ENCODE data around the gene RAPGEF4.

The RAPGEF4 gene

DNA sequence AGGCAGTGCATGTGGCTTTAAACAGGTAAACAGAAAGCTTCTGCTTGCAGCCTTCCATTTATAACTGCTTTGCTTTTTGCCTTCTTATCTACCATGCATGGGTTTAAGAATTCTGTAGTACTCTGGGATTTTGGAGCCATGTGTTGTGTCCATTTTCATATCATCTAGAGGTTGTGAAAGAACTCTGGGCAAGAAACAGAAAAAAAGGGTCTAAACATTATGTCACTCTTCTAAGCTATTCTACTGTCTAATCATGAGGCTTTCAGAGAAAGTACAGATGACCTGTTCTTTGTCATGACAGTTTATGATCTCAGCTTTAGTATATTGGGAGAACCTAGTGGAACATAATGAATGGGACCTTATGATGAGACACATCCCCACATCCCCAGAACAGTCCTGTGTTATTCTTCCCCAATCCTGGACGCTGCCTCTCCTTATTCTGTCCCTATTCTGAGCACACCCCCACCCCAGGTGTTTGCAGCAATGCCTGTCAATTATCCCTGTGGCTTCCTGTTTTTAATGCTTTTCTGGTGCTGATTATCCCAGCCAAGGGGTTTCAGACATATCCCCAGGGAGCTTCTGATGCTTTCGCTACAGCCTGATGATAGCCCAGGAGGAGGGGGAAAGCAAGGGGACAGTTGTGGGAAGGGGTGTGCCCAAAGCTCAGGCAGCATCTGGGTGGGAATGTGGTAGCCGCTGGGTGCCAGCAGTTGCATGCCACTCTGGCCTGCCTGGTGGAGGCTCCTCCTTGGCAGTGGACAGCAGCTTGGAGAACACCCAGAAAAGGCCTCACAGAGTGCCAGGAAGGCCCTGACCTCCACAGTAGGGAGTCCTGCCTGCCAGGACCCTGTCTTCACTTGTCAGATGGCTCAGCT, 170.5 kb downstream of the RAPGEF4 start:
- no peak for DNase-seq (ENCODE audit: low read depth)

DNA sequence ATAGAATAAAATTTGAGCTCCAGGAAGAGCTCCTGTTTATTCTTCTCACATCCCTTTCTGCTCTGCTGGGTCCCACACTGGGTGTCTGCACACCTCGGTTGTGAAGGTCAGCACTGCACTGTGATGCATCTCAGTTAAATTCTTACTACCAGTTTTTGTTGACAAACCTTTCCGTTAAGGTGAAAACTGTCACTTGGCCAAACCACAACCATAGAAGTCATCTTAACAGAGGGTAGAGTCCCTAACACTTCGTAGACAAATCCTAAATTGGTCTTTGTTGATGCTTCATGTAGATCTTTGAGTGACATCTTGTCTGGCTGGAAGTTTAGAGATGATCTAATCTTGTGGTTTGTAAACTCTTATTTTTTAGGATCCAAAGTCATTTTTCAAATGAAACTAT, 172.6 kb downstream of the RAPGEF4 start:
- no peak for DNase-seq (ENCODE audit: low read depth)

DNA sequence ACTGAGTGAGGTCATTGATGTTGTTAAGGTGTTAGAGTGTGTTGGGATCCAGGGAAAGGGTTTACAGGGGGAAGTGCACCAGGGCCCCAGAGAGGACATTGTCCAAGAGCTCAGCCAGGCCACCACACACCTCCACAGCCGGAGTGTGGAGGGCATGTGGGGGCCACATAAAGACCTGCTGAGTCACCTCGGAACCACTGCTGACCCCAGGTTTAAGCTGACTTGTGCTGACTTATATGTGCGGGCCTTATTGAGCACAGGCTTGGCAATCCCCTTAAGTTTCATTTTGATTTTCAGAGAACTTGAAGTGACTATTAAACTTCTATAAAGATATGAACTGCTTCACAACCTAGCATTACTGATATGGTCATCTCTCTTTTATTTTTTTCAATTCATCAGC, 173.8 kb downstream of the RAPGEF4 start:
- no peak for DNase-seq (ENCODE audit: low read depth)

DNA sequence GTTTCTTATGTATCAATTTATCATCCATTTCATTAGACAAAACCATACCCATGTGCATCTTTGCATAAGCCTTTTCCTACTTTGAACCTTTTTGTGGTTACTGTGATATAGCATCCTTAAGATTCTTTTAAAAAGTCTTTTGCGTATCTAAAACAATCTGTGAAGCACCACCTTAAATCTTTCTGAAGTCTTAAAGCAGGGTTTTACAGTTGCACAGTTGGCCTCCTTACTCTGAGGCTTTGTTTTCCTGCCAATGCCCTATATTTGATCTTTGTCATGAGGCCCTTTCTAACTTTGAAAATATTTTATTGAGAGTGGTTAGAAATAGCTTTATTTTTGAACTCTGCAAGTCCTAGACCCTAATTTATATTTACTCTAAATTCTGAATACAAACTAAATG, 176.6 kb downstream of the RAPGEF4 start:
- no peak for DNase-seq (ENCODE audit: low read depth)

DNA sequence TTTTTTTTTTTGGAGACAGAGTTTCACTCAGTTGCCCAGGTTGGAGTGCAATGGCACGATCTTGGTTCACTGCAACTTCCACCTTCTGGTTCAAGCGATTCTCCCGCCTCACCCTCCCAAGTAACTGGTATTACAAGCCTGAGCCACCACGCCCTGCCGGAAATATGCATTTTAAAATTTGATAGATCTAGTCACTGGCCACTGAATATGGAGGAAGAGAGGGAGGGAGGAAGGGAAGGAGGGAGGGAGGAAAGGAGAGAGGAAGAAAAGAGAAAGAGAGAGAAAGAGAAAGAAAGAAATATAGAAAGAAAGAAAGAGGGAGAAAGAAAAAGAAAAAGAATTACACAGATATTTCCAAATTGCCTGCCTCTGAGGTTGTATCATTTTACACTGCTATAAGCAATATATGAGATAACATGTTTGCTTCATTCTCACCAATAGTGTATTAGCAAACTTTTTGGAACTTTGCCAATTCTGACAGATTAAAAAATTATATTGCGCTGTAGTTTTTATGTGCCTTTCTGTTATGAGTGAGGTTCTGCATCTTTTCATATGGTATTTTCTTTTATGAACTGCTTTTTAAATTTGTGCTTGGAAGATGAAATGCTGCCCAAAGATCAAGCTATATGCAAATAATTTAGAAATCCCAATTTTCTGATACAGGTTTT, 178.8 kb downstream of the RAPGEF4 start:
- no peak for DNase-seq (ENCODE audit: low read depth)

DNA sequence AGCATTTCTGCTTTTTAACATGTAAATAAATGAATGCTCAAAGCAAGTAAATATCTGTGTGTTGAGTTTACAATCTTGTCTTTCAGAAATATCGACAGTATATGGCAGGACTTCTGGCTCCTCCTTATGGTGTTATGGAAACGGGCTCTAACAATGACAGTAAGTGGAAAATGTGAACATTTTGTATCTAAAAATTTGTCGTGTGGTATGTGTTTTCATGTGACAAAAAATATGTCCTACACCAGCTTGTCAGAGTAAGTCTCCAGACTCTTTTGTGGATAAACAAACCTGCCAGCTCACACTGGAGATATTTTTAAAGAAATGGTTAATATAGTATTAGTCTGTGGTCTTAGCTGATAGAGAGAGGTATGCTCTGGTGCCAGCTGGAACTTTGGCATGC, 182.1 kb downstream of the RAPGEF4 start:
- DNase-seq (ENCODE audit: low read depth), result no peak

DNA sequence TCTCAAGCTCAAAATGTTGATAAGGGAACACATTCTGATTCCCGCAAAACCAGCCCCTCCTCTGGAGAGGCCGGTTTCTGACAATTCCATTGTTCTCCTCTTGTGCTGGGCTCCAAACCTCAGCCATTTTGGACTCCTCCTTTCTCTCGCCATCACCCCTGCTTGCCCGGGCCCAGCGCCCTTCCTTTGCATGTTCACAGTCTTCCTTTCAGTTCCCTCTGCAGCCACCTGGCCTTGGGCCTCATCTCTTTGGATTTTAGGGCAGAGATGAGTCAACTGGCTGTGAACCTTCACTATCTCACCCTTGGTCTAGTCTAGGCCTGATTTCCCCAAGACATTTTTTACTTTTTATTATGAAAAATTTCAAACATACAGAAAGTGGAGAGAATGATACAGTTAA, 184.1 kb downstream of the RAPGEF4 start:
- DNase-seq (ENCODE audit: low read depth), result no peak

DNA sequence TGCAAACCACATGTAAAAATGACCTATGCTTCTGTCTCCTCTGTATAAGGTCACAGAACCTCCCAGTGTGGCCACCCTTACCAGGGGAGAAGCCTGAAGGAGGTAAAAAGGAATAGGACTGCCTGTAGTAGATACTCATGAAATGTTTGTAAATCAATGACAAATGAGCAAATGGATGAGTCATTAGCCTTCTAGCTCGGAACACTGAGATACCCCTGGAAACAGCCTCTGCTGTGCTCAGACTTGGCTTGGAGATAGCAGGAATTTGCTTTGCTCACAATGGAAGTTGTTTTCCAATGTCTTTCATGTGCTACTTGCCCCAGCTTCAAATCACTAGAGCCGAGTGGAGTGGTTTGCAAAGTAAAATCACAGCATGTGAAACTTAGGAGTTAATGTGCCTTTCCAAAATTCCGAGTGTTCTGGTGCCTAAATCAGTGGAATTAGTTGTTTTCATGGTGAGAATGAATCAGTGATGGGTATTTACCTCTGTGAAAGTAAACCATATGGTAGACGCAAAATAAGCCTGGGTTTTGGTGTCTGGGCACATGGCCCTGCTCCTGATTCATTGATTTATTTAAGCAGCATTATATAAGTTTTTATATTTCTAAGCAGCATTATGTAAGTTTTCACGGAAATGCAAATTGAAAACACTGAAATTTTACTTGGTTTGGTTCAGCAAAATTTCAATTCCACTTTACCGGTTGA, 186.0 kb downstream of the RAPGEF4 start:
- peak; percentile 74 for DNase-seq (ENCODE audit: low read depth)

DNA sequence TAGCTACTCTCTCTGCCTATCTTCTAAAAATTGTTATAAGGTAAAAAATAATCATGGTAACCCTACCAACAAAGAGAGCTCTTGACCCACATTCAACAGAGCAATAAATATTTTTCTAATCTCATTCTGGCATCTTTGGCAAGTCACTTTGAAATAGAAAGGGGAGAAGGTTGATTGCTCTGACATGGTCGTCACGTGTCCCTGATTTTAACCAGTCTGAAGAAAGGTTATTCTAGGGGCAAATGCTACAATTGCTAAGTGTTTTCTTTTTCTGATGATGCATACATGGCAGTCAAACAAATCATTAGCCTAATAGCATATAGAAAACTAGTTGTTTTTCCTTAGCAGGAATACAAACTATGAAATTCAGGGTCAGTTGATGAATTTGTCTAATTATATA, 186.7 kb downstream of the RAPGEF4 start:
- peak; percentile 20 for DNase-seq (ENCODE audit: low read depth)

DNA sequence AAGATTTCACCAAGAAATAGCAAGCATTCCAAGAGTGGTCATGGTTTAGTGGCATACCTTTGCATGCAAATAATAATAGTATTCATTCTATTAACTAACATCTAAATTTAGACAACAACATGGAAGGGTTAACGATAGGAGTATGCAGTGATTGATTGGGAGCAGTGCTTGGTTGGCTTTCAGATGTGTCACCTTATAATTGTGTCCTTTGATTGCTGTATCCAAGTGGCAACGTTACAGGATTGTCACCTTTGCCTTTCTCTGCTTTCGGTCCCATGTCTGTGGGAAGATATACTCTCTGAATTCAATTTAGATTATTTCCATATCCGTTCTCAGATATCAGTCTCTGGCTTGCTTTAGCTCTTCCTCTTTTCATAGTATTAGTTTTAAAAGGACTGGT, 187.2 kb downstream of the RAPGEF4 start:
- no peak for DNase-seq (ENCODE audit: low read depth)

DNA sequence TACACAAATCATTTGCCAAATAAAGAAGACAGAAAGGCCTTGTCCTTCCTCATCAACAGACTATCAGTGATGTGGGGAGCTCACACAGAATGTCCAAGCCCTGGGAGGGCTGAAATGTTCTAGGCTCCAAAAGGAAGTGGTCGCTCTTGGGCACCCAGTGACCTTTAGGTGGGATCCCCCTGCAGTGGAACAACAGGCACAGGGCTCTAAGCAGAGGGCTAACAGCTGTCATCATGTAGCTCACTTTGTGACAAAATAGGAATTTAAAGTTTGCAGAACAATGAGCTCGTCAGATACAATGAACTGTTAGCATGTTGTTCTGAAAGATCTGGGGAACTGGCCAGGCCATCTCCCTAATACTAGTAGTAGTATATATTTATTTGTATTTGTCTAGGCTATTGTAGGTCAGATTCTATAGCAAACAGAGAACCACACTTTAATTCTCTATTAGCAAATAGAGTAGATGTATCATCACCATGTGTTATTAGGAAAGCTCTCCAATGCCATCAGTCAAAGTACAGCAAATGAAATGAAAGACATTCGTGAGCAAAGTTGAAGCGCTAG, 188.5 kb downstream of the RAPGEF4 start:
- no peak for DNase-seq (ENCODE audit: low read depth)

DNA sequence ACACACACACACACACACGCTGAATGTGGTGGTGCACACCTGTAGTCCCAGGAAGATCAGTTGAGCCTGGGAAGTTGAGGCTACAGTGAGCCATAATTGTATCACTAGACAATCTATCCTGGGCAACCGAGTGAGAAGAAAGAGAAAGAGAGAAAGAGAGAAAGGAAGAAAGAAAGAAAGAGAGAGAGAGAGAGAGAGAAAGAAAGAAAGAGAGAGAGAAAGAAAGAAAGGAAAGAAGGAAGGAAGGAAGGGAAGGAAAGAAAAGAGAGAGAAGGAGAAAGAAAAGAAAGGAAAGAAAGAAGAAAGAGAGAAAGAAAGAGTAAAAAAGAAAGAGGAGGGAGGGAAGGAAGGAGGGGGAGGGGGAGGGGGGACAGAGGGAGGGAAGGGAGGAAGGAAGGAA, 190.0 kb downstream of the RAPGEF4 start:
- no peak for DNase-seq (ENCODE audit: low read depth)

DNA sequence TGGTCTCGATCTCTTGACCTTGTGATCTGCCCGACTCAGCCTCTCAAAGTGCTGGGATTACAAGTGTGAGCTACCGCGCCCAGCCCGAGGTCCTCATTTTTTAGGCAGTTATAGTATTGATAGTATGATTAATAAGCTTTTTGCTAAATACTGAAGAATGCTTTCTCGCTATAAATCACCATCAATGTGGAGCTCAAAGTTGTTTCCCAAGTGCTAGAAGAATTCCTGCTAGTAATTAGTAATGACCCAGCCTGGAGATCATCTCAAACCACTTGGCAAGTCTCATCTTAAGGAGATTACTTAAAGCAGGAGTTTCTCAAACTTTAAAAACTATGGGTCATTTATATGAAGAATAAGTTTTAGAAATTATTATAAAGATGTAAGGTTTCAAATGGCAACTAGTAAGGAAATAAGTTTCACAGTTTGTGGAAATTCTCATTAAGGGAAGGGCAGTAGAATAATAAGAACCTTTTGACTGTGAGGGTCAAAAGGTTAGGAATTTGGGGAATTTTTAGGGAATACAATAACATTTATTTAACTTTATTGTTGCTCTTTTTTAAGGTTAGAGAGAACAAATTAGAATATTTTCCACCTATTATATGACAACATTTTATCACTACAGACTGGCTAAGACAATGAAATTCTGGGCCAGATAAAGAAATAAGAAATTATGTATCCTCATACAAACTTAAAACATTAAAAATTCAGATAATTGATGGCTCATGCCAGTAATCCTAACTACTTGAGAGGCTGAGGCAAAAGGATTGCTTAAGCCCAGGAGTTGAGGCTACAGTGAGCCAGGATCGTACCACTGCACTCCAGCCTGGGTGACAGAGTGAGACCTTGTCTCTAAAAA, 191.4 kb downstream of the RAPGEF4 start:
- no peak for DNase-seq (ENCODE audit: low read depth)

DNA sequence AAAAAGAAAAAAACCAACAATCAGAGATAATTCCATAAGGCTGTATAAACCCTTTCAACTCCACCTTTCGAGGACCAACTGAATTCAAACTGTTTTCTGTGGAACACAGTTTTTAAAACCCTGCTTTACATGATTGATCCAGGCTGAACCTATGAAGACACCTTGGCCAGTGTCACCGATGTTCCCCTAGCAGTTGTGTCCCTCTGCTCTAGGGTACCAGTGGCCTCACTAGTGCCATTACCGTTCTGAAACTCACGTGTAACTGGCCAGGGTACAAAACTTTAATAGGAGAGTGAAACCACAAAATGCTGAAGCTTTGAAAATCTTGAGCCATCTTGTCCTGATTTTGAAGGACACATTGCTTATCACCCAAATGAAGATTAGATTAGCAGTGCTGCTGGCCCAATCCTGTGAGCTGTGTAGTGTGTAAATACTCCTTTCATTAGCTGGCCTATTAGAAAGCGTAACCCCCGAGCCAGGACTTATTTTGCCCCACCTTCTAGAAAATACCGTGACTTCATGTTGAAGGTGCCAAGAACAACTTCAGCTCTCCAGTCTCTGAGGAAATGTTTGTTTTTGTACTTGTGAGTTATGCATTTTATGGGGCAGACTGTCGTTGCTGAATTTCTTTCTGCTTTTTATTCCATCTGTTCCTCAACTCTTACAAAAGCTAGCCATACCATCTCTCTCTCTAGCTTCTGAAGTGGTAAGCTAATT, 192.2 kb downstream of the RAPGEF4 start:
- peak; percentile 93 for DNase-seq (ENCODE audit: low read depth)

DNA sequence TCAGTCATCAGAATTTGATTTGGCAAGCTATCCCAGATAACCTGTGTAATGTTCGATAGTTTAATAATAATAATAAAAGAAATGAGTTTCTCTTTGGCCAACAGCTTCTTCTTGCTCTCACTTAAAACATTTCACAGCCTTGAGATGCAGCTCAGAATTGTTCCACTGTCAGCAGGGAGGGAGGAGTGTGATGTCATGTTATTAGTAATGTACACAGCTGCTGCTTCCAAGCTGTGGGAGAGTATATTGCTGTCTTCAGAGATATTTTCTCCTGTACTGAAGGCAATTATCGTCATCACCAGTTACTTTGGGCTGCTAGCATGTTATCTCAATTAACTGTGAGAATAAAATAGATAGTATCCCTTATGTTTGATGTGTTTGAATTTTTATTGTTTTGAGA, 193.1 kb downstream of the RAPGEF4 start:
- DNase-seq (ENCODE audit: low read depth), result peak; percentile 92

DNA sequence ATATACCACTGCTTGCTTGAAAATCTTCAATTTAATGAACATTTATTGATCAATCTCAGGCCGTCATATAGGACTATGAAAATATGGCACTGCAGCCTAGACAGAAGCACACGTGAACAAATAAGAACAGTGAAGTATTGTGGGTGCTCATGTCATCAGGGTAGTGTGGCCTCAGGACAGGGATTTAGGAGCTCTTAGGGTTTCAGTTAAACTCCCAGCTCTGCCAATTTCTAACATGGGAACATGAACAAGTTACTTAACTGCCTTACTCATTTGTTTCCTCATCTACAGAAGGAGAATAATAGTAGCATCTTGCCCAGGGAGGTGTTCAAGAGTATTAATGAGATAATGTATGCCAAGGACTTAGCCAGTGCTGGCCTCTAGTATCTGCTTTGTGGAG, 194.0 kb downstream of the RAPGEF4 start:
- DNase-seq (ENCODE audit: low read depth), result peak; percentile 24

DNA sequence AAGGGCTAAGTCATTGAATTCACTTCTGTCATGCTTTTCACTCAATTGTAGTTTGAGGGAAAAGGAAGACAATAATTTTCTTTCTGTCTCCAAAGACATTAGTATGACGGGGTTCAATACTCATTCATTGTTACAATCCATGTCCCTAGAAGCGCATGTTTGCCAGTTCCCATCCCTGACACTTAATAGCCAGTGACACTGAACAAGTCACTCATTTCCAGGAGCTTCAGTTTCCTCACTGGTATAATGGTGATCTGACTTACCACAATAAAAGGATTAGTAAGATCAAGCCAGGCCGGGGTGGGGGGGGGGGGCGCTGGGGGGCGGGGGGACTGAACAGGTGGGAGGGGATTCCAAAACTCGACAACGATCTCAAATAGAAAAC, 195.2 kb downstream of the RAPGEF4 start:
- no peak for DNase-seq (ENCODE audit: low read depth)

DNA sequence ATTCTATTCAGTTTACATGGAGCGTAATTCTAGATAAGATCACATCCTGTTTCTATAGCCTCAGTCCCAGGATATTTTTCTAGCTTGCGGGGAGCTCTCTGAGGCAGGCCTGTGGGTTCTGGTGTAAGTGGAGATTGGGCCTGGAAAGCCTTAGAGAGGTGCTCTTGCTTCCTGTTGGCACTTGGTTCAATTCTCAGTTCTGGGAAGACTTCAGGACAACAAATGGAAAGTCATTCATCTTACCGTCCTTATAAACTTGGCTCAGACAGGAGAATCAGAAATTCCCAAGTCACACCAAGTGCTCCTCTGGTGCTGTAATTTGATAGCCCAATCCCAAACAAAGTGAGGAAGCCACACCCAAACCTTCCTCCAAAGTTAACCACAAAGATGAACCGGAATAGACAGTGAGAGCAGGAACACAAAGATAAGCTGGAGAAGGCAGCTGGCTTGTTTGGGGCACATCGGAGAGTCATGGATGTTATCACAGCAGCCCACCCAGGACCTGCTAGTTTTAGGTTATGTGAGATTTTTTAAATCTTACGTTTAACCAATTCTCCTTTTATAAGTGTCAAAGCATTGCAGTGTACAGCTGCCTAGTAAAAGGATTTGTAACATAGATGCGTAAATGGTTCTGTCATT, 195.7 kb downstream of the RAPGEF4 start:
- peak; percentile 68 for DNase-seq (ENCODE audit: low read depth)

DNA sequence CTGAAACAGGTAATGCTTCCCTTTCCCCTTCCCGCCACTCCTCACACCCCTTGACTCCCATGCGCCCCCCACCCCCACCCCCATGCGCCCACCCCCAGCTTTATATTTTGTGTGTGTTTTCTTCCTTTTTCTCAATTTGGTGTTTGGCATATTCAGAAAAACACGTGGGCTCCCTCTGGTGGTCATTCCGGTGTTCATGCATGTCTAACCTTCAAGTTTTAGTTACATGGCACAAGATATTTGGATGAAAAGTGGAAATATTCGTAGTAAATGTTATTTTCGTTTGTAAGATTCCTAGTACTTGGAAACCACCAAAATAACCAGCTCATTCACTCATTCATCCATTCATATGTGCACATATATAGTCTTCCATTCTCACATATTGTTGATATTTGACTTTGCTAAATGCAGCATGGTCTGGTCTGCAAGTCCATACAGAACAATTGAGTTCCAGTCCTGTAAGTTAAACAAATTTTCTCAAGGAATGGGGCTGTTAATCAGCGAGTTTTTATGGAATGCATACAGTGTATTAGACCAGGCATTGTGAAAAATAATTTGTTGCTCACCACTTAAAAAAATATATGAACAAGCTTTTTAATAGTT, 196.4 kb downstream of the RAPGEF4 start:
- DNase-seq (ENCODE audit: low read depth), result peak; percentile 71

All from iris pigment epithelial cell (primary cell).